Measurements from ENCODE around the gene INSIG1. TPM values are rescaled to one million over a fixed set of nuclear protein-coding genes. Genes with fewer than 3 reads are reported as not detected.

Gene INSIG1
- polyA plus RNA-seq, 3 donors, result 37.1 to 85.6 (median 39.6) TPM

DNA sequence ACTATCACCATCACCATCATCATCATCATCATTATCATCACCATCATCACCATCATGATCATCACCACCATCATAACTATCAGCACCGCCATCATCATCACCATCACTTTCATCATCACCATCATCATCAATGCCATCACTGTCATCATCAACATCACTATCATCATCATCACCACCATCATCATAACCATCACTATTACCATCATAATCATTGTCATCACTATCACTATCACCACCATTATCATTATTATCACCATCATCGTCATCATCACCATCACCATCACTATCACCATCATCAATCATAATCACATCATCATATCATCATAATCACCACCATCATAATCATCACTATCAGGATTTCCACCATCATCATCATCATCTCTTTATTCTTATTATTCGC, 20.6 kb downstream of the INSIG1 start:
- H3K27me3 Mint-ChIP-seq (ENCODE audit: low read depth in 3 of 3), result peaks cover 0 to 3% (median 1%) of the 10 kb centered on the region in 3 donors
- H3K9me3 Mint-ChIP-seq, result peaks cover 1 to 12% (median 7%) of the 10 kb centered on the region in 7 donors
- Histone ChIP-seq H4K20me1 (ENCODE audit: insufficient read depth, low read length) (no peaks in the 10 kb centered on the region), H3K4me2 (replicated peaks; ENCODE audit: extremely low read depth, low read length, poor library complexity, severe bottlenecking) (no peak overlapping the region), H3K9ac (ENCODE audit: insufficient read depth, low read length, poor library complexity, severe bottlenecking) (no peak overlapping the region), H3K27me3 (ENCODE audit: control insufficient read depth in 2 of 2, insufficient read depth in 2 of 2, low read length in 2 of 2) (no peaks in the 10 kb centered on the region), H3K4me1 (ENCODE audit: control insufficient read depth in 1 of 2, insufficient read depth in 2 of 2, low read length in 2 of 2) (no peaks in the 10 kb centered on the region), H3K27ac (ENCODE audit: low read depth in 1 of 2, low read length in 2 of 2) (no peak overlapping the region), H3K36me3 (replicated peaks in 1 of 2; ENCODE audit: control insufficient read depth in 1 of 2, insufficient read depth in 2 of 2, low read length in 2 of 2) (no peaks in the 10 kb centered on the region), H2AFZ (ENCODE audit: insufficient read depth, low read depth, low read length, poor library complexity, severe bottlenecking) (no peak overlapping the region), H3K4me3 (replicated peaks in 1 of 3; ENCODE audit: low read depth in 2 of 3, low read length in 3 of 3) (no peak overlapping the region), H3K79me2 (ENCODE audit: insufficient read depth, low read length) (no peaks in the 10 kb centered on the region), H3K9me3 (replicated peaks in 1 of 2; ENCODE audit: control insufficient read depth in 1 of 2, insufficient read depth in 1 of 2, low read length in 2 of 2) (peaks cover 4 to 6% of the 10 kb centered on the region in 2 donors)
- H3K4me1 Mint-ChIP-seq, result no peaks in the 10 kb centered on the region
- 91% methylated on average over 2 of the region's 3 CpGs for WGBS (ENCODE audit: insufficient coverage)
- TF ChIP-seq, protein P1, sequence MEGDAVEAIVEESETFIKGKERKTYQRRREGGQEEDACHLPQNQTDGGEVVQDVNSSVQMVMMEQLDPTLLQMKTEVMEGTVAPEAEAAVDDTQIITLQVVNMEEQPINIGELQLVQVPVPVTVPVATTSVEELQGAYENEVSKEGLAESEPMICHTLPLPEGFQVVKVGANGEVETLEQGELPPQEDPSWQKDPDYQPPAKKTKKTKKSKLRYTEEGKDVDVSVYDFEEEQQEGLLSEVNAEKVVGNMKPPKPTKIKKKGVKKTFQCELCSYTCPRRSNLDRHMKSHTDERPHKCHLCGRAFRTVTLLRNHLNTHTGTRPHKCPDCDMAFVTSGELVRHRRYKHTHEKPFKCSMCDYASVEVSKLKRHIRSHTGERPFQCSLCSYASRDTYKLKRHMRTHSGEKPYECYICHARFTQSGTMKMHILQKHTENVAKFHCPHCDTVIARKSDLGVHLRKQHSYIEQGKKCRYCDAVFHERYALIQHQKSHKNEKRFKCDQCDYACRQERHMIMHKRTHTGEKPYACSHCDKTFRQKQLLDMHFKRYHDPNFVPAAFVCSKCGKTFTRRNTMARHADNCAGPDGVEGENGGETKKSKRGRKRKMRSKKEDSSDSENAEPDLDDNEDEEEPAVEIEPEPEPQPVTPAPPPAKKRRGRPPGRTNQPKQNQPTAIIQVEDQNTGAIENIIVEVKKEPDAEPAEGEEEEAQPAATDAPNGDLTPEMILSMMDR (IDR thresholded peaks at IDR 0.05), result no peak
- H3K36me3 Mint-ChIP-seq, result no peaks in the 10 kb centered on the region
- no peak overlapping the region for H3K4me3 Mint-ChIP-seq
- intact Hi-C loops (cut with micrococcal nuclease), result no loop called here
- DNase-seq, result no peak
- no peak overlapping the region for H3K27ac Mint-ChIP-seq

DNA sequence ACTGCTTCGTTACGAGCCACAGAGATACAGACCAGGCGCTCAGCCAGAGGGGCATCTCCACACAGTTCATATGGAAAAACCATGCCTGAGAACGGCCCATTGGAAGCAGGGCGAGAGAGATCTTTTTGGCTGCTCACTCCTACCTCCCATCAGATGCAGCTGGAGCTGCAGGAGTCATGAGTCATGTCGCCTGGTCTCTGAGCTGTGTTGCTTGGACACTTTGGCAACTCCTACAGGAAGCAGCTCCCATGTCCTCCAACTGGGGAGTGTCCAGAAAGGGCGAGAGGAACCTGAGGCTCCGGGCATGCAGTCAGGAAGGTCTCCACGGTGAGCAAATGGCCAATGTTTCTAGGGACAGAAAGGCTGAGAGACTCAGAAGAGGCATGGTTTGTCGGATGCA, 24.9 kb downstream of the INSIG1 start:
- Histone ChIP-seq H3K79me2 (ENCODE audit: insufficient read depth, low read length) (no peaks in the 10 kb centered on the region), H3K4me1 (ENCODE audit: control insufficient read depth in 1 of 2, insufficient read depth in 2 of 2, low read length in 2 of 2) (no peaks in the 10 kb centered on the region), H3K27ac (ENCODE audit: low read depth in 1 of 2, low read length in 2 of 2) (no peak overlapping the region), H3K9ac (ENCODE audit: insufficient read depth, low read length, poor library complexity, severe bottlenecking) (no peak overlapping the region), H4K20me1 (ENCODE audit: insufficient read depth, low read length) (no peaks in the 10 kb centered on the region), H2AFZ (ENCODE audit: insufficient read depth, low read depth, low read length, poor library complexity, severe bottlenecking) (no peak overlapping the region), H3K4me3 (replicated peaks in 1 of 3; ENCODE audit: low read depth in 2 of 3, low read length in 3 of 3) (no peak overlapping the region), H3K36me3 (replicated peaks in 1 of 2; ENCODE audit: control insufficient read depth in 1 of 2, insufficient read depth in 2 of 2, low read length in 2 of 2) (no peaks in the 10 kb centered on the region), H3K27me3 (ENCODE audit: control insufficient read depth in 2 of 2, insufficient read depth in 2 of 2, low read length in 2 of 2) (no peaks in the 10 kb centered on the region), H3K9me3 (replicated peaks in 1 of 2; ENCODE audit: control insufficient read depth in 1 of 2, insufficient read depth in 1 of 2, low read length in 2 of 2) (peaks cover 4 to 6% of the 10 kb centered on the region in 2 donors), H3K4me2 (replicated peaks; ENCODE audit: extremely low read depth, low read length, poor library complexity, severe bottlenecking) (no peak overlapping the region)
- no peak overlapping the region for H3K4me3 Mint-ChIP-seq
- 77% methylated on average over 6 of the region's 10 CpGs for WGBS (ENCODE audit: insufficient coverage)
- peaks cover 4 to 22% (median 8%) of the 10 kb centered on the region in 7 donors for H3K9me3 Mint-ChIP-seq
- intact Hi-C loops (cut with micrococcal nuclease), result no loop called here
- TF ChIP-seq, protein P1 (IDR thresholded peaks at IDR 0.05), result no peak
- H3K27me3 Mint-ChIP-seq (ENCODE audit: low read depth in 3 of 3), result peaks cover 0 to 14% (median 8%) of the 10 kb centered on the region in 3 donors
- no peak for DNase-seq
- no peaks in the 10 kb centered on the region for H3K4me1 Mint-ChIP-seq
- H3K27ac Mint-ChIP-seq, result no peak overlapping the region
- no peaks in the 10 kb centered on the region for H3K36me3 Mint-ChIP-seq

Measured in CD14-positive monocyte (primary cell).